NCI-H128 (cell line): ENCODE results near the gene CTDSPL.
"Not testable (repeated sequence)": the region's sequence is repeated elsewhere in the genome, so short reads cannot be mapped to it uniquely, and the experiment has no call there.

Source experiments
- DNase-seq: peaks from one replicate; lab custom pipeline; 2025; ENCODE audit not compliant: unreplicated experiment; lab: John Stamatoyannopoulos, UW

The CTDSPL gene

GRCh38 chr3:38031022-38031994 lies 169.6 kb downstream of the CTDSPL start:
- no peak for DNase-seq

GRCh38 chr3:38032328-38032865 lies 170.7 kb downstream of the CTDSPL start:
- DNase-seq, result no peak

GRCh38 chr3:38033586-38033985 lies 171.9 kb downstream of the CTDSPL start:
- not testable (repeated sequence) for DNase-seq
